ENCODE measurements around the gene PSMC3.

Gene PSMC3

GRCh38 chr11:47393163-47394049, 32.8 kb downstream of the PSMC3 start:
- DNase-seq, result no peak

- no peak for DNase-seq
Measured at GRCh38 chr11:47392546-47393162, 33.6 kb downstream of the PSMC3 start.

GRCh38 chr11:47391711-47392432, 34.4 kb downstream of the PSMC3 start:
- no peak for DNase-seq

GRCh38 chr11:47391077-47391583, 35.1 kb downstream of the PSMC3 start:
- no peak for DNase-seq

- DNase-seq, result no peak
Measured at GRCh38 chr11:47390422-47390760, 35.8 kb downstream of the PSMC3 start.

- no peak for DNase-seq
Measured at GRCh38 chr11:47389577-47390421, 36.4 kb downstream of the PSMC3 start.

GRCh38 chr11:47388697-47389576, 37.3 kb downstream of the PSMC3 start:
- DNase-seq, result no peak

- no peak for DNase-seq
Measured at GRCh38 chr11:47387944-47388696, 38.1 kb downstream of the PSMC3 start.

- no peak for DNase-seq
Measured at GRCh38 chr11:47384498-47384897, 41.7 kb downstream of the PSMC3 start.

GRCh38 chr11:47383071-47383470, 43.2 kb downstream of the PSMC3 start:
- no peak for DNase-seq

GRCh38 chr11:47380078-47380477, 46.2 kb downstream of the PSMC3 start:
- DNase-seq, result no peak

GRCh38 chr11:47379317-47379716, 46.9 kb downstream of the PSMC3 start:
- DNase-seq, result no peak

- no peak for DNase-seq
Measured at GRCh38 chr11:47378836-47379170, 47.4 kb downstream of the PSMC3 start.

- no peak for DNase-seq
Measured at GRCh38 chr11:47378010-47378835, 48.0 kb downstream of the PSMC3 start, which contains the start of gene SPI1. Gene SPI1, minus strand, starts transcription at chr11:47378547. Its CDS starts 194 bp downstream, at chr11:47378353.

GRCh38 chr11:47377571-47378009, 48.6 kb downstream of the PSMC3 start:
- DNase-seq, result no peak

- DNase-seq, result no peak
Measured at GRCh38 chr11:47376525-47377371, 49.5 kb downstream of the PSMC3 start.

GRCh38 chr11:47376107-47376524, 50.1 kb downstream of the PSMC3 start:
- DNase-seq, result no peak

- no peak for DNase-seq
Measured at GRCh38 chr11:47375546-47376085, 50.6 kb downstream of the PSMC3 start.
